Aorta (tissue), 5 donors: ENCODE data around the gene CPNE1. TPM values are rescaled to one million over a fixed set of nuclear protein-coding genes. Genes with fewer than 3 reads are reported as not detected.

Experiments
- ATAC-seq: fragments of 200-7000 bp; cut with Tn5 transposase; one replicate; pipeline ENCODE4 v1.9.1; 2022; ENCODE audit warnings: moderate library complexity; ENCODE audit not compliant: low FRiP score
- DNase-seq, 2 donors: peaks; one replicate each; pipeline ENCODE4 v3.0.0-alpha.2; 2020
- H3K27ac ChIP-seq, 2 donors: one replicate each; pipeline ENCODE4 v1.5.1; 2013; ENCODE audit warnings: low read length in 2 of 2, mild to moderate bottlenecking in 2 of 2, moderate library complexity in 2 of 2, control low read depth in 1 of 2, inconsistent platforms in 1 of 2, low read depth in 1 of 2
- H3K27me3 ChIP-seq, 2 donors: one replicate each; pipeline ENCODE4 v1.6.1; 2013; ENCODE audit warnings: control low read depth in 1 of 2, low read length in 1 of 2, mild to moderate bottlenecking in 1 of 2, moderate library complexity in 1 of 2; ENCODE audit not compliant: insufficient read depth in 2 of 2, control insufficient read depth in 1 of 2
- H3K36me3 ChIP-seq, 2 donors: one replicate each; pipeline ENCODE4 v1.6.1; 2013; ENCODE audit warnings: control low read depth in 1 of 2, low read length in 1 of 2, mild to moderate bottlenecking in 1 of 2; ENCODE audit not compliant: insufficient read depth in 2 of 2, control insufficient read depth in 1 of 2
- H3K4me1 ChIP-seq, 2 donors: one replicate each; pipeline ENCODE4 v1.6.1; 2013; ENCODE audit warnings: low read length in 2 of 2, control low read depth in 1 of 2, mild to moderate bottlenecking in 1 of 2, moderate library complexity in 1 of 2; ENCODE audit not compliant: insufficient read depth in 2 of 2, control insufficient read depth in 1 of 2
- H3K4me3 ChIP-seq, 2 donors: one replicate each; pipeline ENCODE4 v1.5.1; 2013; ENCODE audit warnings: low read length in 2 of 2, control low read depth in 1 of 2, mild to moderate bottlenecking in 1 of 2
- H3K9me3 ChIP-seq: one replicate; pipeline ENCODE4 v1.6.1; 2013; ENCODE audit warnings: mild to moderate bottlenecking, low read length; ENCODE audit not compliant: control insufficient read depth
- WGBS, 2 donors: extraction: QIAGEN DNeasy Blood & Tissue Kit; methylation state at CpG; one replicate each; pipeline ENCODE4 v1.1.7; 2013; 5-methylcytosine and 5-hydroxymethylcytosine counted together
- intact Hi-C, 2 donors: fragments of 100-400 bp; cut with DNase I; formaldehyde crosslinking; loops; one replicate each; pipeline versions ENCODE4 v1.14.2 to v1.15.0; 2022
- polyA plus RNA-seq, 2 donors: library from polyadenylated mRNA; stranded (reverse); fragments of 200-250 nt; gene quantifications; one replicate each; pipeline ENCODE4 v1.2.3, GENCODE V29; 2013
- total RNA-seq, 2 donors: library from RNA; stranded (reverse); fragmentation: NEBNext Ultra II Directional; extraction: Animal tissue kit (Norgen Biotek cat#: 25700); gene quantifications; one replicate each; pipeline ENCODE4 v1.2.1, GENCODE V29; 2021
- donor health status: healthy with polysubstance abuse.
- donor health status: Bipolar disorder and iron deficiency.
- donor health status: DM: no; HTN: no; CAD: no.
- donor health status: DM: no; HTN: no; CAD: no.
- donor health status: DM: yes; HTN: yes; CAD: no.

The CPNE1 gene
- total and polyA plus RNA-seq, 4 donors, result 79.0 to 265 (median 190) TPM

- H3K9me3 ChIP-seq, result no peaks in the 10 kb centered on the region
- H3K27ac ChIP-seq, result no peak overlapping the region
- no peak overlapping the region for H3K4me3 ChIP-seq
- intact Hi-C loops, result no loop called here
- no peak for ATAC-seq
- no peaks in the 10 kb centered on the region for H3K4me1 ChIP-seq
- H3K36me3 ChIP-seq, result no peaks in the 10 kb centered on the region
- H3K27me3 ChIP-seq, result no peaks in the 10 kb centered on the region
- peak in 1 of 2 donors; percentile 13 for DNase-seq
- WGBS, 2 donors, result 73 to 75% methylated on average over 7 of the region's 7 CpGs
Measured at GRCh38 chr20:35598476-35598875, 66.2 kb downstream of the CPNE1 start.

- DNase-seq, result peak in 1 of 2 donors; percentile 8
- WGBS, 2 donors, result 89 to 93% methylated on average over 2 of the region's 2 CpGs
- intact Hi-C loops, result no loop called here
Measured at GRCh38 chr20:35597186-35597585, 67.5 kb downstream of the CPNE1 start.

DNA sequence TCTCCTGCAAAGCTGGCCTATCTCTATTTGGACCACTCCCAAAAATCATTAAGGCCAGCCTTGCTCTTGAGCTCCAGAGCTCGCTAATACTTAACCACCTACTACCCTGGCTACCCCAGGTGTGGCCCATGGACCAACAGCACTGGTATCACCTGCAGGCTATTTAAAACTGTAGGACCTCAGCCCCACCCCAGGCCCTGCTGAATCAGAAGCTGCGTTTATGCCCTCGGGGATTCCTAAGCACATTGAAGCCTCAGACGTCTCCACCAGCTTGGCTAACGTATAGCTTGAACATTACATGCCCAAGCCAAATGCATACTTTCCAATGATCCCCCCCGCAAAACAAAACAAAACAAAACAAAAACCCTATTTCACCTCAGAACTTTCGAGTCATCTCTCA is 68.8 kb downstream of the CPNE1 start:
- peak in 1 of 2 donors; percentile 35 for DNase-seq
- H3K27ac ChIP-seq, result no peak overlapping the region
- 72 to 74% methylated on average over 7 of the region's 7 CpGs for WGBS, 2 donors
- intact Hi-C loops, result no loop called here
- H3K4me3 ChIP-seq, result no peak overlapping the region
- no peaks in the 10 kb centered on the region for H3K27me3 ChIP-seq
- H3K36me3 ChIP-seq, result no peaks in the 10 kb centered on the region
- no peaks in the 10 kb centered on the region for H3K9me3 ChIP-seq
- no peaks in the 10 kb centered on the region for H3K4me1 ChIP-seq
- ATAC-seq, result no peak

More at GRCh38 chr20:35597186-35597585, 67.5 kb downstream of the CPNE1 start:
- no peaks in the 10 kb centered on the region for H3K27me3 ChIP-seq
- H3K4me3 ChIP-seq, result no peak overlapping the region
- H3K9me3 ChIP-seq, result no peaks in the 10 kb centered on the region
- H3K36me3 ChIP-seq, result no peaks in the 10 kb centered on the region
- H3K4me1 ChIP-seq, result no peaks in the 10 kb centered on the region
- H3K27ac ChIP-seq, result no peak overlapping the region
- no peak for ATAC-seq

DNA sequence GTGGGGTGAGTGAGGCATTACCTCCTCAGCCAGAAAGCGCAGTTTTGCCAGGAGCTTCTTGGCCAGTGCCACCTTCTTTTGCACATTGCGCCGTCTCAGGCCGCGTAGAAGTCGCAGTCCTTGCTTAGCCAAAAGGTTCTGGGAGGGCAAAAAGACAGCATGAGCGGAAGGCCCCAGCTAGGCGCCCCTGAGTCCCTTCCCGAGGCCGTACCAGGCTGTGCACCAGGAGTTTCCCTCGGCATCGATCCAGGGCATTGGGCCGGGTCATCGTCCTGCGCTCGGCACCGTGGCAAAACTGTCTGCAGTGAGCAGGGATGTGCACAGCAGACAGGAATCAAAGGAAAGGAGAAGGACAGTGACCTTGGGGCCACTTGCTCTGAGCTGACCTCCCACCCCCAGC is 69.2 kb downstream of the CPNE1 start:
- 90 to 94% methylated on average over 17 of the region's 17 CpGs for WGBS, 2 donors
- peak; percentile 17 for ATAC-seq
- no peak overlapping the region for H3K27ac ChIP-seq
- no peaks in the 10 kb centered on the region for H3K9me3 ChIP-seq
- intact Hi-C loops, result no loop called here
- H3K4me3 ChIP-seq, result no peak overlapping the region
- no peaks in the 10 kb centered on the region for H3K27me3 ChIP-seq
- DNase-seq, result peak in 1 of 2 donors; percentile 64
- H3K4me1 ChIP-seq, result no peaks in the 10 kb centered on the region
- H3K36me3 ChIP-seq, result no peaks in the 10 kb centered on the region

DNA sequence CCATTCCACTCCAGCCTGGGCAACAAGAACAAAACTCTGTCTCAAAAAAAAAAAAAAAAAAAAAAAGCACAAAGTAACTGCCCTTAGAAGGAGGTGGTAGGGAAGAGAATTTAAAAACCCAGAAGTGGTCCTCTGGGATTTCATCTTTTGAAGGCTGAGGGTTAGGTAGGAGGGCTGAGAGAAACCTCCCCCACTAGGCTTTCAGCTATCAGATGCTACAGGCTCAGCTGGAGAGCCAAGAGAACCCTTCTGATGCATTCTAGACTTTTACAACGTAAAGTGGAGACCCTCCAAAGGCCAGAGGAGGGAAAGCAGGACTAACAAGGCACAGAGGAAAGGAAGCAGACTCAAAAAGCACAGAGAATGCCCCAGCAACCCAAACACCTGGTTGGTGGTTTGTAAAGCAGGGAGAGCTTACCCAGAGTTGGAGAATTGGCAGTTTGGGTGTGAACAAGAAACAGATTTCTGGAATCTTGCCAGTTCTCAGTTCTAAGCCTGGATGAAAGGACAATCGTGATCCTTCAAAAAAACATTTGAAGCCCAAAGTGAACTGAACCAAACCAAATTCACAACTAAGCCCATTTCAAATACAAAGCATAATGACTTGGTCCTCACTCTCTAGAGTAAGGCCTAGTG is 72.2 kb downstream of the CPNE1 start:
- Histone ChIP-seq H3K9me3 (no peaks in the 10 kb centered on the region), H3K4me3 (no peak overlapping the region), H3K4me1 (no peaks in the 10 kb centered on the region), H3K27ac (no peak overlapping the region), H3K27me3 (no peaks in the 10 kb centered on the region), H3K36me3 (no peaks in the 10 kb centered on the region)
- WGBS, 2 donors, result 26 to 29% methylated on average over 2 of the region's 2 CpGs
- intact Hi-C loops, result no loop called here
- no peak for ATAC-seq
- DNase-seq, result no peak

- peak in 1 of 2 donors; percentile 23 for DNase-seq
- H3K27me3 ChIP-seq, result no peaks in the 10 kb centered on the region
- H3K9me3 ChIP-seq, result no peaks in the 10 kb centered on the region
- ATAC-seq, result no peak
- H3K4me1 ChIP-seq, result no peaks in the 10 kb centered on the region
- intact Hi-C loops, result no loop called here
- WGBS, 2 donors, result 90 to 92% methylated on average over 14 of the region's 14 CpGs
- no peak overlapping the region for H3K27ac ChIP-seq
- no peaks in the 10 kb centered on the region for H3K36me3 ChIP-seq
- no peak overlapping the region for H3K4me3 ChIP-seq
Measured at GRCh38 chr20:35588397-35588796, 76.3 kb downstream of the CPNE1 start.

DNA sequence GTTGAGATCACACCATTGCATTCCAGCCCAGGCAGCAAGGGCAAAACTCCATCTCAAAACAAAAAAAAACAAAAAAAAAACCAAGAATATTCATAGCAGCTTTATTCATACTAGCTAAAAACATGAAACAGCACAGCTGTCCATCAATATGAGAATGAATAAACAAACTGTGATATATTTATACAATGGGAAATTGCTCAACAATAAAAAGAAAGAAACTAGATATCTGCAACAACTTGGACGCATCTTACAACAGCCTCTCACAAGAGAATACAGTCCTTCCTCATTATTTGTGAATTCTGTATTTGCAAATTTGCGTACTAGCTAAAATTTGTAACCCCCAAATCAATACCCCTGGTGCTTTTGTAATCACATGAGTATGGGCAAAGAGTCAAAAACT is 77.3 kb downstream of the CPNE1 start:
- WGBS, 2 donors, result 80 to 85% methylated on average over 2 of the region's 2 CpGs
- H3K36me3 ChIP-seq, result no peaks in the 10 kb centered on the region
- ATAC-seq (no peak), DNase-seq (no peak)
- no peak overlapping the region for H3K4me3 ChIP-seq
- intact Hi-C loops, result no loop called here
- no peak overlapping the region for H3K27ac ChIP-seq
- no peaks in the 10 kb centered on the region for H3K27me3 ChIP-seq
- no peaks in the 10 kb centered on the region for H3K4me1 ChIP-seq
- peaks cover under 1% of the 10 kb centered on the region for H3K9me3 ChIP-seq

DNA sequence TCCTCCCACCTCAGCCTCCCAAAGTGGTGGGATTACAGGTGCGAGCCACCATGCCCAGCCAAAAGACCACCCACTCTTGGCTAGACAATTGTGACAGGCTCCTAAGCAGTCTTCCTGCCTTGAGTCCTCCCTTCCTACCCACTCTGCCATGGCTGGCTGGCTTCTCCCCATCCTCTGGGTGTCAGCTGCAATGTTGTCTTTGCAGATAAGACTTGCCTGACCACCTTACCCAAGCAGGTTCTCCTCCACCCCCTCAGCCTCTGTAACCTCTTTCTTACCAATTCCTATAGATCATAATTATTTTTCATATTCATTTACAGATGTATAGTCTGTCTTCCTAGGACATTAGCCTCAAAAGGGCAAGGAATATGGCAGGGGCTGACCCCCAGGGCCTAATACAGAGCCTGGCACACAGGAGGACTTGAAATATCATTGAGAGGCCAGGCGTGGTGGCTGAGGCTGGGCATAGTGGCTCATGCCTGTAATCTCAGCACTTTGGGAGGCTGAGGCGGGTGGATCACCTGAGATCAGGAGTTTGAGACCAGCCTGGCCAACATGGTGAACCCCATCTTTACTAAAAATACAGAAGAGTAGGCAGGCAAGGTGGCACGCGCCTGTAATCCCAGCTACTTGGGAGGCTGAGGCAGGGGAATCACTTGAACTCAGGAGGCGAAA is 77.8 kb downstream of the CPNE1 start:
- peaks cover 1% of the 10 kb centered on the region for H3K9me3 ChIP-seq
- ATAC-seq (no peak), DNase-seq (peak in 1 of 2 donors; percentile 59)
- WGBS, 2 donors, result 90 to 94% methylated on average over 6 of the region's 6 CpGs
- H3K27me3 ChIP-seq, result no peaks in the 10 kb centered on the region
- intact Hi-C loops, result no loop called here
- H3K4me1 ChIP-seq, result no peaks in the 10 kb centered on the region
- no peaks in the 10 kb centered on the region for H3K36me3 ChIP-seq
- H3K27ac ChIP-seq, result no peak overlapping the region
- H3K4me3 ChIP-seq, result no peak overlapping the region
